T-helper 1 cell treated with Interleukin-12 subunit alpha and Interleukin-12 subunit beta and Interleukin-4 antibody, amounts not matched to agents 30 ng/mL and 1 ng/mL, for 36 hours (primary cell): Measurements from ENCODE around the gene NACC2. TPM values are rescaled to one million over a fixed set of nuclear protein-coding genes. Genes with fewer than 3 reads are reported as not detected.

Experiments used
- intact Hi-C: fragments of 100-400 bp; cut with micrococcal nuclease; formaldehyde crosslinking; loops from one replicate; pipeline ENCODE4 v1.15.1; 2024
- total RNA-seq: library from RNA; stranded (reverse); gene quantifications from 2 replicates; pipeline ENCODE4 v1.2.3, GENCODE V29; 2022

NACC2 gene
- total RNA-seq, 1 donor from 2014 or later: 3.7 TPM

DNA sequence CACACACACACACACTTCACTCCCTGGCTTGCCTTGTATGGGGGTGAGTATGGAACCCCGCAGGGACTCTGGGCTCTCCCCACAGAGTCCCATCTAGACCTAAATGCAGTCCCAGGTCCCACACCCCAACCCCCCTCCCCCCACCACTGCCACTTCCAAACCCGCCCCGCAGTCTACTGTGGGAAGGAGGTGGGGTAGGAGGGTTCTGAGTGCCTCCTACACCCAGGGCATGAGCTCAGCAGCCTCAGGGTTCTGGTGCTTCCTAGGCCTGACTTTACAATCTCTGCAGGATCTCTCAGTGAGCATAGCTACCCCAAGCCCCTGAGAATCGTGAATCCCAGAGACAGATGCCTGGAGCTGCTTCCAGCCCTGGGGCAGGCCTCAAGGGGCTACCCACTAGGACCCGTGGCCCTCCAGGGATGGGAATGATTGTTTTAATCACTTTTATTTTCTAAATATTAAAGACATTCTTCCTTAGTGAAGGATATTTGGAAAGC is 1.5 kb upstream of the NACC2 start:
- intact Hi-C loops: no loop called here

DNA sequence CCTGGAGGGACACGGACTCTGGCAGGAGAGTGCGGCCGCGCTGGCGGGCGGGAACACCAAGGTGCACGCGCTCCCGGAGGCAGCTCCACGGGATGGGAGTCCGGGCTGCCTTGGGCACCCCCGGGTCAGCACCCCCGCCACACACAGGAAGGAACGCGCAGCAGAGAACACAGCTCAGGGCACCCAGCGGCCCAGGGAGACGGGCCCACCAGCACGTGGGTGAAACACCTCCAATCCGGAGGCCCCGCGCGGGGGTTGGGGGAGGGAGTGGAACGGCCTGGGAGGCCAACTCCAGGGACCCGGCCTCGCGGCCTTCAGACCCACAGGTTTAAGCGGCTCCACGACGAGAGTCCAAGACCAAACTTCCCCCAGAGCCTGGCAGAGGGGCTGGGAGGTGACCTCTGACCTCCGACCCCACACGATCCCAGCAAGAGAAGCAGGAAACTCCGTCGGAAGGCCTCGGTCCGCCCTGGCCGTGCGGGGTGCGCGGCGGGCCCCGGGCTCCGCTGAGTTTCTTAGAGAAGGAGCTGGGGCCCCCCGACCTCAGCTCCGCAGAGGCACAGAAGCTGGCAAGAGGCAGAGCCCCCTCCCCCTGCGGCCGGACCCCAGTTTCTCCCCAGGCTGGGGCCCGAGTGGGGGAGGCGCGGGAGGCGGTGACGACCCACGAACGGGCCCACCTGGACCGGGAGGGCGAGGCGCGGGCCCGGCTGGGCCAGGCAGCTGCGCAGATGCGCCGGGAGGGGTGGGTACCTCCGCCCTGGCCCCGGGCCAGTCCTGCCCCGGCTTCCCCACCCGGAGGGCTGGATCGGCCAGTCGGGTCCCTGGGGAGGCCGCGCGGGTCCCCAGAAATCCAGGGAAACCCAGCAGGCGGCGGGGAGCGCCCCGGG is 851 bp downstream of the NACC2 start:
- intact Hi-C loops: no loop called here

DNA sequence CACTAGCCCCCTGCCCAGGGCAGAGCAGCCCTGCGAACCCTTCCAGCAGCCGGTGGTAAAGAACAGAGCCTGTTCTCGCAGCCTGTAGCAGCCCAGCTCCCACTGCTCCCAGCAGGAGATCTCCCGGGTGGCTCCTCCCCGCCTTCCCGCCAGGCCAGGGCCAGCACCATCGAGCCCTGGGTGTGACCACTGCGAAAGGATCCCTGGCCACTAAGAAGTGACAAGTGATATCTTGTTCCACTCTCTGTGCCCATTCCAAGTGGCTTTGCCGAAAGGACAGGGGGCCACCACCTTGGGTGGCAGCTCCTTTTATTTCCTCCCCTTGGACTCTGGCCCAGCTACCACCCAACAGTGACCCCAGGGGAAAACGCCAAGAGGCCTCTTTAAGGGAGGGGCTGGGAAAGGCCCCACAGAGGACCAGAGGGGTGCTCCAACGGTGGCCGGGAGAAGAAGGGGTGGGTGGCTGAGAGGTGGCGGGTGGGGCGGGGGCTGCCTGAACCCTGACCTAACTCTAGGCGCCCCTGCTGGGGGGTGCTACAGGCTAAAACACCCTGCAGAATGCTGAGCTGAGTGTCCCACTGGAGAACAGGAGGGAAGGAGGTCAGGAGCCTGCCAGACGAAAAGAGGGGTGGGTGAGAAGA is 1.6 kb downstream of the NACC2 start:
- intact Hi-C loops: no loop called here

DNA sequence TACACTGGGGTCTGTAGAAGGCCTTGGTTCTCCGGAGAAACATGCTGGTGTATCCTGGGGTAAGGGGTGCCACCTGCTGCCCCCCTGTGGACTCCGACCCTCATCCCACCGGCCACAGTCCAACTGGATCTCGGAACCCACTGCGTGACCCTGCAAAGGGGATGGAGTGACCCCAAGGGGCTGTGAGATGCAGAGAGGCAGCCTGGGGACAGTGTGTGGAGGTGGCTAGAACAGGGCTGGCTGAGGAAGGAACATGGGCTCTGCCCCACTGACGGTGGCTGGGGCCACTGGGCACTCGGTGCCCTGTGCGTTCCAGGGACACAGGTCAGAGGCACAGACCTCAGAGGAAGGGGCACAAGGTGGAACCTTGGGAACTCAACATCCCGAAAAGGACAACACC is 2.3 kb downstream of the NACC2 start:
- intact Hi-C loops: no loop called here

DNA sequence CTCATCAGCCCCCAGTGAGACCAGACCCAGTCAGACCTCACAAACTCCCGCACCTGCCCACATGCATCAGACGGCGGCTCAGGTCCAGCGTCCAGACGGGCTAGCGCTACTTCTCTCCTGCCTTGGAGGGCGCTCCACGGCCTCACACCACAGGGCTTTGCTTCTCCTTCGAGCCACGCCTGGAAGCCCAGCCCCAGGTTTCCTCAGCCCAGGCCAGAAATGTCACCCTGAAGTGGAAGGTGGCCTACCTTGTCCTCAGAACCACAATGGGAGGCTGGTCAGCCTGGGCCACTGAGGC is 2.8 kb downstream of the NACC2 start:
- intact Hi-C loops: no loop called here

DNA sequence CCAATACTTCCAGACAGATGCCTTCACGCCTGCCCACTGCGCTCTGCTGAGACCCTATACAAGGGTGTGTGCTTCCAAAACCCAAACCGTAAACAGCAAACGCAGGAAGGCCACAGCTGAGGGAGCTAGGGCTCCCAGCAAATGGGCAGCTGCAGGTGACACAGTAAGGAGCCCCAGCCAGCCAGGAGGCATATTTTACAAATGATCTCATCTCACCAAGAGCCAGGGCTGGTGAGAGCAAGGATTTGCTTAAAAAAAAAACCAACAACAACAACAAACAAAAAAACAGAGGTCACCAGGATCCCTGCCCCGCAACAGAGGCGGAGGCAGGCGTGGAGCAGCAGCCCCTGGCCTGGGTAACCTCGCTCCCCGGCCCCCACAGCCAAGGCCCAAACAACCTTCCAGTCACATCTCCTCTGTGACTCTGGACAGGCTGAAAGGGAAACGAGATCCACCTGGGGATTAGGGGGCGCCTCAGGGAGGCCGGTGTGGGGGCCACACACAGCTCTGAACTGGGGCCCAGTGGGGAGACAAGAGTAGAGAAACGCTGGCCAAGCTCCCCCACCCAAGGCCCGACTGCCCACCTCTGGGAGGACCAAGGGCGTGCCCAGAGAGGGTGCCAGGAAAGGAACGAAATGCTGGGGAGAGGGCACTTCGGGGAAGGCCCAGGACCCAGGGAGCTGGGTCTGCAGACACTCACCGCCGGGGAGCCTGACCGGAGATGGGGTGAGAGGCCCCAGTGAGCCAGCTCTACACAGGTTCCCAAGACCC is 3.3 kb downstream of the NACC2 start:
- intact Hi-C loops: no loop called here

DNA sequence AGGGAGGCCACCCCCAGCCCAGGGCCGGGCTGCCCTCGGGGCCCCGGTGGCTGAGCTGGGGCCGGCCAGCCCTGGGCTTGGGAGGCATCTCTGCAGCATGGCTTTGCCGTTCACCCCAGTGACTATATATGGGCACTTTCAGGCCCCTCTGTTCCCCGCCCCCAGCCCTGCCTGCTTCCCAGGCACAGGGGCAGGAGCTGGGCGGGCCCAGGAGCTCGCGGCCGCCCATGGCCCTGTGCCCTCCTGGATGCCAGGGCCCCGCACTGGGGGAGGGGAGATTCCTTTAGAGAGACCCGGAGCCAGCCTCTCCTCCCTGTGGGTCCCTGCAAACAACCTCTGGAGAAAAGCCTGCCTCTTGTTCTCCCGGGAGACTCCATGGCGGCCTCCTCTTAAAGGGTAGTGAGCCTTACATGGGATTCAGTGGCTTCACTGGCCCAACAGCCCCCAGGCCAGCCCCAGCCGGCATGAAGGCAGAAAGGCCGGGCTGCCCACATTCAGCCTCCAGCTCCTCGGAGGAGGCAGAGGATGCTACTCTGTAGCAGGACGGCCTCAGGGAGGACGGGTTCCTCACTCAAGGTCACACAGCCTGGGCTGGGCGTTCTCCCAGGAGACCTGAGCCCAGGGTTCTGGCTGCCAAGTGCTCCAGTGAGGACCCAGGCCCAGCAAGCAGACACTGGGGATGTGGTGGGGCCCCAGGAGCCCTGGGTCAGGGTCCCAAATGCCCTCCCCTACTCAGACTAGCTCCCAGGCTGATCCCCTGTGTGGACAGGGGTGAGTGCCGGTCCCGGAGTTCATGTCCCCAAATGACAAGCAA is 4.1 kb downstream of the NACC2 start:
- intact Hi-C loops: no loop called here

DNA sequence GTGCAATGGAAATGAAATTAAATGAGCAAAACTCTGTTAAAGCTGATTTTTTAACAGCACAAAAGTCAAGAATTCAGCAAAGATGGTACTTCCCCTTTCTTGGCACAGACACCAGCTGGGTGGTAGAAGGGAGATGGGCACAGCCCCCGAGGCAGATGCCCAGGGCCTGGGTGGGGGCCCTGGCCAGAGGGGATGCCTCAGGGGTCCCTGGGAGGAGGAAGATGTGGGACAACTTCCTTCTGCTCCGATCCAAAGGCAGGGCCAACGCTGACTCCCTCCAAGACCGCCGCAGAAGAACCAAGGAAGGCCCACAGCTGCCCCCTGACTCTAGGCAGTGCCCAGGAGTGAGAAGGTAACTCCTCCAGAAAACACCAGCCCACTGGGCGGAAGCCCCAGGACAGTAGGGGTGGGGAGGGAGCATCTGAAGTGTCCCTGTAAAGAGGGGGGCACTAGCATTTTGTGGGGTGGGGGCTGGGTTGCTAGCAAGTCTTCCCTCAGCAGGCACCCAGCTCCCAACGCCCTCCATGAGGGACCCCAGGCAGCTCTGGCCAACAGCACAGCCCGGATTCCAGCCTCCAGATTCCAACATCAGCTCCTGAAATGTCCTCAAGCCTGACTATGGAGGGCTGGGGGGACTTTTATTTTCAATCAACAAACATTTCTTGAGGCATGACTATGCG is 4.9 kb downstream of the NACC2 start:
- intact Hi-C loops: no loop called here

DNA sequence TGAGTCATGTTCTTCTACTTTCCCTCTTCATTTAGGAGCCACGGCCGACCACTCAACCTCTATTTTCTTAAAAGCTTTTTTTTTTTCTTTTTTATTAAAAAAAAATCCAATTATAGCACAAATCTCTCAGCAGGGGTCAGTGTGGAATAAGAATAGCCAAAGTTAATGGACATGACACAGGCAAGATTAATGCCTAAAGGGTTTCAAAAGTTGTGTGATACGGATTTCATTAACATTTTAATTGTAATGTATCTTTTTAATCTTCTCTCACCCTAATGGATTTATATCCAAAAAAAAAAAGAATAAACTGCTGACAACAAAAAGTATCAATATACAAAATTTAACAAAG is 5.4 kb downstream of the NACC2 start:
- intact Hi-C loops: loop anchor here (1.0 kb wide), 1 partner anchor 34 kb away; no protein-coding TSS in a partner anchor

DNA sequence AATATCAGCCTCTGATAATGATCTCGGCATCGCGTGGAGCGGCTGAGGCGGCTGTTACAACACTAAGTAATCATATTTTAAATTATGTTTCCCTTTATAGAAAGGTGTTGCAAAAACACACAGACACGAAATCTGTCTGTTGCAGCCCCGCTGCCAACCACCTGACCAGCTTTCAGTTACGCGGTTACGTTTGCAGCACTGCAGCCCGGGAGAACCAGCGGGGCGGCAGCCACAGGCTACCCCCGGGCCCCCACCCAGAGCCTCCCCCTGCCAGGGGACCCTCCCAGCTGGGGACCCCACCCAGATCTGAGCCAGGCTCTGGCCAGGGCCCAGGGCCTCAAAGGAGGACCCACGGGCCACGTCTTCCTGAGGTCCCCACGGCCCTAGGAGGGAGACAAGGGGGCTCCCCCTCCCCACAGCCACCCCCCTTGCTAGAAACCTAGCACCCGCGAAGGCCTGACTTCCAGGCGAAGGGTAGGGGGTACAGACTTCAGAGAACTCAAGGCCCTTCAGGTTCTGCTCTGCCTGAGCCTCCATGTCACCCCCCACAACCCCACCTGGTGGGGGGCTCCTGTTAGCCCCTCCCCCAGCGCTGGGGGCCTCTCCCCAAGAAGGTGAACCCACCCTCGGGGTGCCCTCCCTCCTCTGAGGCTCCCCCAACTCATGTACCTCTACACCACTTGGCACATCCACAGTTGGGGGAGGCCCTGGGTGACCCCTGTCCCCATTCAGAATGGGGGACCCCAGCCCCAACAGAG is 6.0 kb downstream of the NACC2 start:
- intact Hi-C loops: loop anchor here (1.0 kb wide), 1 partner anchor 34 kb away; no protein-coding TSS in a partner anchor

DNA sequence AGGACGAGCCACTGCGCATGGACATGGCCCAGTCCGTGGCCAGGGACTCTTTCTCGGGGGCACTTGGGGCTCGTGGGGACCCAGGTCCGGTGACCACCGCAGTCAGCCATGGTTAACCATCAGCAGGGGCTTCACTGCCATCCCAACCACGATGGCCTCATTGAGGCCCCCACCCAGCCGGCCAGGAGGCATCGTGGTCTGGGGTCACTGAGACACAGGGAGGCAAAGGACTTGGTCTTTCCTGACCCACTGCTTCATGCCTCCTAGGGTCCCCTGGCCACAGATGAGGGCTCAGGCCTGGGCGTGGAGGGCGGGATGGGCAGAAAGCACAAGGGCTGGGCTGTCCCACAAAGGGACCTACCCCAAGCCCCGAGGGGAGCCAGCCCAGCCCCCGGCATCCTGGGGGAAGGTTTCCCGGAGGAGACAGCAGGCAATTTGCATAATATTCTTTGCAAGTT is 6.6 kb downstream of the NACC2 start:
- intact Hi-C loops: no loop called here

DNA sequence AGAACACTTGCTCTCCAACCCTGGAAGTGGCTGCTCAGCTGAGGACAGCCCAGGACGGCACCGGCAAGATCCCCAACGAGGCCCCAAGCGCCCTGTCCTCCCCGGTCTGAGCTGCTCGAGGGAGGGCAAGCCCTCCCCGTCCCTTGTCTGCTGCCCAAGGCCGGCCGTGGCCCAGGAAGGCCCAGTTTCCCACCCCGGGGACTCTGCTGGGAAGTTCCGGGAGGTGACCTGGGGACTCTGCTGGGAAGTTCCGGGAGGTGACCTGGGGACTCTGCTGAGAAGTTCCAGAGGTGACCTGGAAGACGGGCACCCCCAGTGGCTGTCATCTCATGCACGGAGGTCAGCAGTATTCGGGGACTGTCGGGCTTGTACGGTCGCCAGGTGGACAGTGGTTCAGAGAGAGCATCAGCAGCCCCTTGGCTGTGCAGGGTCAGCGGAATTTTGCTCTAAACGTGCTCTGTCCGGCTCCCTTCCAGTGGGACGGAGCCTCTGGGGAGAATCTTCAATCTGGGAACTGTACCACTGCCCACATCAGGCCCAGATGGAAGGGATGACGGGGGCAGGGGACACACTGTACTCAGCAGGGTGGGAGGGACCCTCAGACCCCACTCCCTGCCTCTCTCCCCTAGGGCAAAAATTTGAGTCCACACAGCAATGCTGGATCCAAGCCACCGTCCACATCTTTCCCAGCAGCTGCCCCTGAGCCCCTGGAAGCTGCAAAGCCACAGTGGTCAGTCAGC is 7.2 kb downstream of the NACC2 start:
- intact Hi-C loops: no loop called here

DNA sequence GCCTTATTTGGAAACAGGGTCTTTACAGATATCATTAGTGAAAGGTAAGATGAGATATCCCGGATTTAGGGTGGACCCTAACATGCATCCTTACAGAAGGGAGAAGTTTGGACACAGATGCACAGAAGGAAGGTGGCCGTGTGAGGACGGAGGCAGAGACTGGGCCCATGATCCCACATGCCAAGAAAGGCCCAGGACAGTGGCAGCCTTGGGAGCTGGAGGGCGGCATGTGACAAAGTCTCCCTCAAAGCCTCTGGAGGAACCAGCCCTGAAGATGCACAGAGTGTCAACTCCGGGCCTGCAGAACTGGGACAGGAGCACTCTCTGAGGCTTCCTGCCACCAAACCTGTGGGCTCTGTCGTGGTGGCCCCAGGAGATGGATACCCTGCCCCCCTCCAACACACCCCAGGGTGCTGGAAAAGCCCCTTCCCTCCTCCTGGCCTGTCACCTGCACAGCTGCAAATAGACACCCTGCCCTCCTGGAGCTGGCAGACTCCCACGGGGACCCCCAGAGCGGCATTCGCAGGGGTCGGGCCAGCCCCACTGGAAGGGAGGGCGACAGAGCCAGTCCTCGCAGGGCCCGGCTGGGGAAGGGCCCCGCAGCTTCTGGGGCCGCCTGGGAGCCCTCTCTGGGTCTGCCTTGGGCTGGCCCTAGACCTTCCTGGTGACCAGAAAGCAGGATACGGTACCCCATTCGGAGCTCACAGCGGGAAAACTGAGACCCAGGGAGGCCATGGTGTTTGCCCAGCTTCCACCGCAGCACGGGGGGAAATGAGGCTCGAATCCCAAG is 7.9 kb downstream of the NACC2 start:
- intact Hi-C loops: no loop called here

DNA sequence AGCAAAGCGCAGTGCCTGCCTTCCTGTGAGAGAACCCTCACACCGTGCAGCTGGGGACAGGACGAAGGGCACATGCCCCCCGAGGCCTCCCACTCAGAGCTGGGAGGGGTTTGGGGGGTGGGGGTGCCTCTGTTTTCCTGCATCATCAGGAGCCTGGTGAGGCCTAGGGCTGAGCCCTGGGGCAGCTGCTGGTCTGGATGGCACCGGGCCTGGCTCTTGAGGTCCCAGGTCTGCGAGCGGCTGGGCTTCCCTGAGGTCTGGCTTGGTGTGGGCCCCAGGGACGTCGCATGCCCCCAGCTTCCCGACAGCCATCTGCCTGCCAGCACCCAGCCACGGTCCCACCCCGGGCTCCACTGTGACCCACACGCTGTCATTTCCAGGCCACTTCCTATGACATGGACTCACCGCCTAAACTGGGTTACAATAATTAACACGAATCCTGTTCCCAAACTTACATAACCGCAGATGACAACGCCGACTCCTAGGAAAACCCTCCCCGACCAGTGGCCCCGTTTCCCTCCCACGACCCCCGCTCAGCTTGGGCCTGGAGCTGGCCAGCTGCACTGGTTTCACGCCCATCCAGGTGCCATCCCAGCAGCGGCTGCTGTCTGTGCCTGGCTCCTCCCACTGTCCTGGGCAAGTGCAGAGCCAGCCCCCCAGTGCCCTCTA is 8.7 kb downstream of the NACC2 start:
- intact Hi-C loops: no loop called here

DNA sequence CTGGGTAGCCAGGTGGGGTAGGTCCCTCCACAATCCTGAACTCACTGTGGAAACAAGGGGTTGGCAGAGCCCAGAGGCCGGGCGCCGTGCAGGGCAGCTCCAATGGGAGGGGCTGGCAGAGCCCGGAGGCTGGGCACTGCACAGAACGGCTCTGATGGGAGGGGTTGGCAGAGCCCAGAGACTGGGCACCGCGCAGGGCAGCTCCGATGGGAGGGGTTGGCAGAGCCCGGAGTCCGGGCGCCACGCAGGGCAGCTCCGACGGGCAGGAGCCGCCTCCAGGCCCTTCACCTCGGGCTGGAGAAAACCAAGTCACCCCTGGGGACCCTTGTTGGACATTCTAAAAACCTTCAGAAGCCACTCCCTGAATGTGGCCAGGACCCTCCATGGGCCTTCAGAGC is 9.3 kb downstream of the NACC2 start:
- intact Hi-C loops: no loop called here

DNA sequence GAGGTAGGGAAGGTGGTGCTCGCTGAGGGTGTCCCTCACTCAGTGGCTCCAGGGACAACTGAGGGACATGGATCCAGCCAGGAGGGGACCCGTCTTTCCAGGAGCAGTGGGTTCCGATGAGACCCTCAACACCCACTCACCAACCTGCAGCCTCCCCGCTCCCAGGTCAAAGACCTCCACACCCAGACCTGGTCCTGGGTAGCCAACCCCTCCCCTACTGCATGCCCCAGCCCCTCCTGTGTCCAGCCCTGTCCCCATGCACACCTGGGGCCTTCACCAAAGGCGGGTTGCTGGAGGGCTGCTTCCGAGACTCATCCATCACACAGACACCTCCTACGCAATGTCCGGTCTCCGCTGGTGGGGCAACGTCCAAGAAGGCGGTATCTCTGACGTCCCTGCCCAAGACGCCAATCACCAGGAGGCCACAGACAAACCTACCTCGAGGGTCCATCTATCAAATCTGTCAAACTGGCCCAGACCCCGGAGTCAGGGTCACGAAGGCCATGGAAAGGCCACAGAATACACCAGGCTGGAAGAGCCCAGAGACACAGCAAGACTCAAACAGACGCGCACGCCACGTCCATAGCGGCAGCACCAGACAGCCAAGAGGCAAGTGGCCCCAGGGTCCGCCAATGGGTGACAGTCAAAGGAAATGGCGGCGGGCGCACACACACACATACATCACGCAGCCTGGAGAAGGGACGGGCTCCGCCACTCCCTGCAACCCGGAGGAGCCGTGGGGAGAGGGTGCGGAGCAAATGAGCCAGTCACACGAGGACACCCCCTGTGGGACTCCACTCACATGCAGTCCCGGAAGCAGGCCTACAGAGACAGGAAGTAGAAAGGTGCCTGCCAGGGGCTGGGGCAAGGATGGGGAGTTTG is 10.8 kb downstream of the NACC2 start:
- intact Hi-C loops: no loop called here

DNA sequence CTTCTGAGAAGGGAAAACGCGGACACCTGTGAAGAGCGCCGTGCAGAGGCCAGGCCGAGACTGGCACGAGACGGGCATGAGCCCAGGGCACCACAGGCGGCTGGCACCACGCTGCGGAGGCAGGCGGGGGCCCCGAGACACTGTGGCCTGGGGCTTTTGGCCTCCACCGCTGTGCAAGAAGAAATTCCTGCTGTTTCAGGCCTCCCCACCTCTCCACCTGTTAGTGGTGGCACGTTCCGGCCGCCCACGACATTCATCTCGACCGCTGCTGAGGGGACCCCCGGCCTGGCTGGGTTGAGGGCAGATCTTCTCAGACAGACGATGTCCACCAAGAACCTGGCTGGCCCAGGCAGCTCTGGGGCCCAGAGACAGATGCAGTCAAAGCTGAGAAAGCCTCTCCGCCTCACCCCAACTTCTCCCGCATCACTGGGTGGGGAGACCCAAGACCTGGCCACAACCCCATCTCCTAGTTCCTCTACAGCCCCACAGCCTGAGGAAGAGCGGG is 11.5 kb downstream of the NACC2 start:
- intact Hi-C loops: no loop called here
